ENCODE measurements around the gene SLC15A3. TPM values are rescaled to one million over a fixed set of nuclear protein-coding genes. Genes with fewer than 3 reads are reported as not detected.

The SLC15A3 gene
- total RNA-seq, 1 experiment from 2014 or later, result 5.5 TPM

DNA sequence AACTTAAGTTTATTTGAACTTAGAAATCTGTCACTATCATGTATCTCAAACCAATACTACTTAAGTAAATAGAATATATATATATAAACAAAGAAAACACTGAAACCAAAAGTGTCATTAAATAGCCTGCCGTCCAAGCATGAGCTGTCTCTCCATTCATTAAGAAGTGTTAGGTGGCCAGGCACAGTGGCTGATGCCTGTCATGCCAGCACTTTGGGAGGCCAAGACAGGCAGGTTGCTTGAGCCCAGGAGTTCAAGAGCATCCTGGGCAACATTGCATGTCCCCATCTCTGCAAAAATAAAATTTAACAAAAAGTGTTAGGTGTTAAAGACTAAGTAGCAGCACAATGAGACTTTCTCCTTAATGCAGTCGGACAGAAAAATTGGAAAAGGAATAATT, 33.5 kb upstream of the SLC15A3 start:
- BruUV-seq (replicated peaks), result no TSS peak
- no peaks in the 10 kb centered on the region for H3K9me3 ChIP-seq (ENCODE audit: insufficient read depth, low read depth)
- CTCF ChIA-PET, result no interaction called here
- POLR2A ChIA-PET (ENCODE audit: unreplicated experiment), result no interaction called here
- H3K27ac ChIP-seq, result peak overlapping the region; percentile 39
- no peaks in the 10 kb centered on the region for H3K9me2 ChIP-seq (ENCODE audit: insufficient read depth)
- no peak overlapping the region for H3K4me3 ChIP-seq
- H3K27me3 ChIP-seq (ENCODE audit: insufficient read depth, low read depth), result 0 out of 2 replicates have a peak, but pooled peaks cover 5% of the 10 kb centered on the region
- peaks cover 18% of the 10 kb centered on the region; the same call in 1 of the 2 replicates for H3F3A ChIP-seq (ENCODE audit: insufficient read depth, low read depth)
- H3K4me2 ChIP-seq, result peak overlapping the region; percentile 49
- no peak overlapping the region for H2AFZ ChIP-seq
- TF ChIP-seq, protein P1, sequence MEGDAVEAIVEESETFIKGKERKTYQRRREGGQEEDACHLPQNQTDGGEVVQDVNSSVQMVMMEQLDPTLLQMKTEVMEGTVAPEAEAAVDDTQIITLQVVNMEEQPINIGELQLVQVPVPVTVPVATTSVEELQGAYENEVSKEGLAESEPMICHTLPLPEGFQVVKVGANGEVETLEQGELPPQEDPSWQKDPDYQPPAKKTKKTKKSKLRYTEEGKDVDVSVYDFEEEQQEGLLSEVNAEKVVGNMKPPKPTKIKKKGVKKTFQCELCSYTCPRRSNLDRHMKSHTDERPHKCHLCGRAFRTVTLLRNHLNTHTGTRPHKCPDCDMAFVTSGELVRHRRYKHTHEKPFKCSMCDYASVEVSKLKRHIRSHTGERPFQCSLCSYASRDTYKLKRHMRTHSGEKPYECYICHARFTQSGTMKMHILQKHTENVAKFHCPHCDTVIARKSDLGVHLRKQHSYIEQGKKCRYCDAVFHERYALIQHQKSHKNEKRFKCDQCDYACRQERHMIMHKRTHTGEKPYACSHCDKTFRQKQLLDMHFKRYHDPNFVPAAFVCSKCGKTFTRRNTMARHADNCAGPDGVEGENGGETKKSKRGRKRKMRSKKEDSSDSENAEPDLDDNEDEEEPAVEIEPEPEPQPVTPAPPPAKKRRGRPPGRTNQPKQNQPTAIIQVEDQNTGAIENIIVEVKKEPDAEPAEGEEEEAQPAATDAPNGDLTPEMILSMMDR (conservative IDR thresholded peaks at IDR 0.05), result no peak
- no peak for TF ChIP-seq EZH2 (IDR thresholded peaks at IDR 0.05; ENCODE audit: low read depth)
- H3K36me3 ChIP-seq (ENCODE audit: low read depth), result no peaks in the 10 kb centered on the region
- H4K20me1 ChIP-seq (ENCODE audit: insufficient read depth), result no peaks in the 10 kb centered on the region
- intact Hi-C loops (cut with micrococcal nuclease; ENCODE audit: unreplicated experiment), result loop anchor here (5.0 kb wide), 1 partner anchor 137 kb away; no protein-coding TSS in a partner anchor
- H3K79me2 ChIP-seq (ENCODE audit: low read depth), result no peaks in the 10 kb centered on the region
- DNase-seq, result no peak
- peaks cover 17% of the 10 kb centered on the region for H3K4me1 ChIP-seq (replicated peaks; ENCODE audit: insufficient read depth)

DNA sequence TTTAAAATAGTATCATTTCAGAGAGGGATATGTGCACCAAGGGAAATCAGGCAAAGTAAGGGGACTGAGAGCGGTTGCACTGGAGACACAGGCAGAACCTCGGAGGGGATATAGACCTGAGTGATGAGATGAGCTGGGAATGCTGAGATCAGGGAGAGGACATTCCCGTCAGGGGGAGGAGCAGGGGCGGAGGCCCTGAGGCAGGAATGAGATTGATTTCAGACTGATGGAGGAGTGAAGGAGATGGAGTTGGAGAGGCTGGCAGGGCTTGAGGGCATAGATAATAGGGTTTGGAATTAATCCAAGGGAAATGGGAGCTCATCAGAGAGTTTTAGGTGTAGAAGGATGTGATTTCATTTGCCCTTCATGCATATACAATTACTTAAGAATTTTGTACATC, 32.7 kb upstream of the SLC15A3 start:
- H3K4me1 ChIP-seq (replicated peaks; ENCODE audit: insufficient read depth), result peaks cover 17% of the 10 kb centered on the region
- H3K36me3 ChIP-seq (ENCODE audit: low read depth), result no peaks in the 10 kb centered on the region
- POLR2A ChIA-PET (ENCODE audit: unreplicated experiment), result no interaction called here
- no peaks in the 10 kb centered on the region for H3K79me2 ChIP-seq (ENCODE audit: low read depth)
- no peak overlapping the region for H2AFZ ChIP-seq
- no peak for DNase-seq
- no peak overlapping the region for H3K4me2 ChIP-seq
- H3K4me3 ChIP-seq, result no peak overlapping the region
- intact Hi-C loops (cut with micrococcal nuclease; ENCODE audit: unreplicated experiment), result loop anchor here (5.0 kb wide), 1 partner anchor 138 kb away; no protein-coding TSS in a partner anchor
- H3K27me3 ChIP-seq (ENCODE audit: insufficient read depth, low read depth), result 0 out of 2 replicates have a peak, but pooled peaks cover 5% of the 10 kb centered on the region
- CTCF ChIA-PET, result no interaction called here
- no peaks in the 10 kb centered on the region for H4K20me1 ChIP-seq (ENCODE audit: insufficient read depth)
- no peaks in the 10 kb centered on the region for H3K9me2 ChIP-seq (ENCODE audit: insufficient read depth)
- H3K9me3 ChIP-seq (ENCODE audit: insufficient read depth, low read depth), result no peaks in the 10 kb centered on the region
- no TSS peak for BruUV-seq (replicated peaks)
- peaks cover 18% of the 10 kb centered on the region; the same call in 1 of the 2 replicates for H3F3A ChIP-seq (ENCODE audit: insufficient read depth, low read depth)
- H3K27ac ChIP-seq, result no peak overlapping the region
- TF ChIP-seq, protein P1 (conservative IDR thresholded peaks at IDR 0.05), result no peak

DNA sequence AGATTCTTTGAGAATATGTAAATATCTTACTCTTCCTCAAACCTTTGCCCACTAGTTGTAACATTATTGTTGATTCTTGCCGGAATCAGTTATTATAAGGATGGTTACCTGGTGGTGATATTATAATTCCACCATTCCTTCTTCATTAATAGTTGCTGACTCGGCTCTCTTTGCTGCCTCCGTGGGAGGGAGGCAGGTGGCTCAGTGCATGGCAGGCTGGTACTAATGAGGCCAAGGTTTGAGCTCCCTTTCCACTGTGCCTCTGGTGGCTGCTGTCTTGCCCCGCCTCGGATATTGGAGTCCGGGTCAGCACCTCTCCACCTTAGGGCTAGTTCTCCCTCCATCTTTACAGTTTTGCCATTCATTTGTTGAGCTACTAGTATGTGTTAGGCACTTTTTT, 32.2 kb upstream of the SLC15A3 start:
- 0 out of 2 replicates have a peak, but pooled peaks cover 5% of the 10 kb centered on the region for H3K27me3 ChIP-seq (ENCODE audit: insufficient read depth, low read depth)
- TF ChIP-seq, protein P1 (conservative IDR thresholded peaks at IDR 0.05), result no peak
- TF ChIP-seq EZH2 (IDR thresholded peaks at IDR 0.05; ENCODE audit: low read depth), result no peak
- H3K4me3 ChIP-seq, result no peak overlapping the region
- H3K4me2 ChIP-seq, result no peak overlapping the region
- no peaks in the 10 kb centered on the region for H4K20me1 ChIP-seq (ENCODE audit: insufficient read depth)
- DNase-seq, result no peak
- no TSS peak for BruUV-seq (replicated peaks)
- peaks cover 17% of the 10 kb centered on the region for H3K4me1 ChIP-seq (replicated peaks; ENCODE audit: insufficient read depth)
- H3K36me3 ChIP-seq (ENCODE audit: low read depth), result no peaks in the 10 kb centered on the region
- no peaks in the 10 kb centered on the region for H3K9me3 ChIP-seq (ENCODE audit: insufficient read depth, low read depth)
- no peaks in the 10 kb centered on the region for H3K9me2 ChIP-seq (ENCODE audit: insufficient read depth)
- no peaks in the 10 kb centered on the region for H3K79me2 ChIP-seq (ENCODE audit: low read depth)
- H2AFZ ChIP-seq, result no peak overlapping the region
- ChIA-PET CTCF (no interaction called here), POLR2A (ENCODE audit: unreplicated experiment) (no interaction called here)
- no peak overlapping the region for H3K27ac ChIP-seq
- intact Hi-C loops (cut with micrococcal nuclease; ENCODE audit: unreplicated experiment), result no loop called here
- H3F3A ChIP-seq (ENCODE audit: insufficient read depth, low read depth), result peaks cover 18% of the 10 kb centered on the region; the same call in 1 of the 2 replicates

Data from PC-9 (cell line).